ENCODE results near the gene MAS1.

DNA sequence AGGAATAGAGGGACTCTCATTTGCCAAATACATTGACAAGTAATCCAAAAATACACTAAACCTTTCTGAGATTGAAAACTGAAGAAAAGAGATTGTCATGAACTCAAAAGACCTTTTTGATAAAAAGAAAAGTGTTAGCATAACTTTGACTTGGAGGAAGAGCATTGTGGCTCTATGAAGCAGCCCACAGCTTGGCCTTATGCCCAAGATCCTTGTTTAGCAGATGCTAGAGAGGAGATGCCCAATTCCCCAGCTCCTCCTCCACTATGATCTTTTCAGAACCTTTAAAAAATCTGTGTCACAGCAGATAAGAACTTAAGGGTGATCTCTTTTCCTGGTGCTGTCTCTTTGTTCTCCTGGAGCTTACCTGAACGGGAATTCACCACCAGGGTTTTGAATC, 42.3 kb downstream of the MAS1 start:
- TF ChIP-seq POLR2AphosphoS5 (IDR thresholded peaks at IDR 0.05; ENCODE audit: low read depth, low read length): no peak
- TF ChIP-seq POLR2A (IDR thresholded peaks at IDR 0.05; ENCODE audit: low read depth, low read length): no peak
- TF ChIP-seq TAF1 (IDR thresholded peaks at IDR 0.05; ENCODE audit: low read depth, low read length): no peak
- no peak for TF ChIP-seq PAX5 (IDR thresholded peaks at IDR 0.05; ENCODE audit: insufficient read depth, low read length, severe bottlenecking)

All from GM12891 (cell line).